ENCODE results near the gene MAGOH.

DNA sequence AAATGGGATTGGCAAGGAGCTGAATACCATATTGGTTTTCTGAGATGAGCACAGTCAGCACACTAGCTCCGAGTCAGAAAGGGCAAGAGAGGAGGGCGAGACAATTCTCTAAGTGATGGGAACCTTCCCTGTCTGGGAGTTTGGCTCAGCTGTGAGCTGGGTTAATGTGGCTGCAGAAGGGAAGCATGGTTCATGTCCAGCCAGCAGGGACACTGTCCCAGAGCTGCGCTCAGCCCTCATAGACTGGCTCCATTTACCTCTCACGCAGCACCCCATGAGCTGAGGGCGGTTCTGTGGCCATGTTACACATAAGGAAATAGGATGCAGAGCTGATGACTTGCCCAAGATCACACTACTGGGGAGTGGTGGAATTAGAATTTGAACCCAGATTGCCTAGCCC is 57.4 kb downstream of the MAGOH start:
- TF ChIP-seq, protein P1, sequence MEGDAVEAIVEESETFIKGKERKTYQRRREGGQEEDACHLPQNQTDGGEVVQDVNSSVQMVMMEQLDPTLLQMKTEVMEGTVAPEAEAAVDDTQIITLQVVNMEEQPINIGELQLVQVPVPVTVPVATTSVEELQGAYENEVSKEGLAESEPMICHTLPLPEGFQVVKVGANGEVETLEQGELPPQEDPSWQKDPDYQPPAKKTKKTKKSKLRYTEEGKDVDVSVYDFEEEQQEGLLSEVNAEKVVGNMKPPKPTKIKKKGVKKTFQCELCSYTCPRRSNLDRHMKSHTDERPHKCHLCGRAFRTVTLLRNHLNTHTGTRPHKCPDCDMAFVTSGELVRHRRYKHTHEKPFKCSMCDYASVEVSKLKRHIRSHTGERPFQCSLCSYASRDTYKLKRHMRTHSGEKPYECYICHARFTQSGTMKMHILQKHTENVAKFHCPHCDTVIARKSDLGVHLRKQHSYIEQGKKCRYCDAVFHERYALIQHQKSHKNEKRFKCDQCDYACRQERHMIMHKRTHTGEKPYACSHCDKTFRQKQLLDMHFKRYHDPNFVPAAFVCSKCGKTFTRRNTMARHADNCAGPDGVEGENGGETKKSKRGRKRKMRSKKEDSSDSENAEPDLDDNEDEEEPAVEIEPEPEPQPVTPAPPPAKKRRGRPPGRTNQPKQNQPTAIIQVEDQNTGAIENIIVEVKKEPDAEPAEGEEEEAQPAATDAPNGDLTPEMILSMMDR (IDR thresholded peaks at IDR 0.05): no peak
- no peak for TF ChIP-seq EZH2 (IDR thresholded peaks at IDR 0.05; ENCODE audit: borderline replicate concordance, insufficient read depth, low read depth, low read length, poor library complexity, severe bottlenecking)
